RWPE2 (cell line): ENCODE results near the gene PNMT.
"Not testable (repeated sequence)": the region's sequence is repeated elsewhere in the genome, so short reads cannot be mapped to it uniquely, and the experiment has no call there.

ENCODE experiments used
- ATAC-seq: fragments of 200-7000 bp; cut with Tn5 transposase; 3 replicates; pipeline ENCODE4 v1.9.1; 2021; ENCODE audit warnings: low read depth
- DNase-seq: peaks from one replicate; pipeline ENCODE4 v3.0.0-alpha.2; 2020; ENCODE audit warnings: low spot score
- H3K27ac ChIP-seq: fragments of 450-650 bp; 2 replicates; pipeline ENCODE4 v1.5.1; 2017; ENCODE audit warnings: mild to moderate bottlenecking; ENCODE audit not compliant: poor library complexity, severe bottlenecking
- H3K27me3 ChIP-seq: fragments of 250-450 bp; sonication (Bioruptor Pico); 2 replicates; pipeline ENCODE4 v1.5.1; 2021; ENCODE audit warnings: mild to moderate bottlenecking, moderate library complexity; ENCODE audit not compliant: insufficient read depth, poor library complexity, severe bottlenecking
- H3K36me3 ChIP-seq: fragments of 250-450 bp; sonication (Bioruptor Pico); 2 replicates; pipeline ENCODE4 v1.5.1; 2020; ENCODE audit warnings: low read depth, mild to moderate bottlenecking, moderate library complexity
- H3K4me1 ChIP-seq: fragments of 250-450 bp; sonication (Bioruptor Pico); 2 replicates; pipeline ENCODE4 v1.5.1; 2021; ENCODE audit warnings: mild to moderate bottlenecking, moderate library complexity; ENCODE audit not compliant: insufficient read depth, poor library complexity, severe bottlenecking
- H3K4me3 ChIP-seq: fragments of 250-450 bp; sonication (Bioruptor Pico); 2 replicates; pipeline ENCODE4 v1.5.1; 2021; ENCODE audit warnings: mild to moderate bottlenecking, moderate library complexity; ENCODE audit not compliant: severe bottlenecking
- H3K9me3 ChIP-seq: fragments of 250-450 bp; sonication (Bioruptor Pico); 2 replicates; pipeline ENCODE4 v1.5.1; 2021; ENCODE audit warnings: mild to moderate bottlenecking, moderate library complexity; ENCODE audit not compliant: severe bottlenecking
- CTCF ChIP-seq: fragments of 450-650 bp; IDR thresholded peaks from one replicate; pipeline ENCODE4 v1.5.1; 2017; ENCODE audit warnings: mild to moderate bottlenecking, moderate library complexity; ENCODE audit not compliant: poor library complexity, severe bottlenecking

Gene PNMT

GRCh38 chr17:39688945-39689344 is 20.7 kb downstream of the PNMT start:
- DNase-seq (no peak), ATAC-seq (no peak)
- H3K27ac ChIP-seq: peak overlapping the region; percentile 80
- no peak for TF ChIP-seq CTCF
- peak overlapping the region; percentile 81 for H3K4me3 ChIP-seq
- H3K36me3 ChIP-seq: no peaks in the 10 kb centered on the region
- no peaks in the 10 kb centered on the region for H3K9me3 ChIP-seq
- H3K4me1 ChIP-seq: peaks cover 5% of the 10 kb centered on the region
- no peaks in the 10 kb centered on the region for H3K27me3 ChIP-seq

DNA sequence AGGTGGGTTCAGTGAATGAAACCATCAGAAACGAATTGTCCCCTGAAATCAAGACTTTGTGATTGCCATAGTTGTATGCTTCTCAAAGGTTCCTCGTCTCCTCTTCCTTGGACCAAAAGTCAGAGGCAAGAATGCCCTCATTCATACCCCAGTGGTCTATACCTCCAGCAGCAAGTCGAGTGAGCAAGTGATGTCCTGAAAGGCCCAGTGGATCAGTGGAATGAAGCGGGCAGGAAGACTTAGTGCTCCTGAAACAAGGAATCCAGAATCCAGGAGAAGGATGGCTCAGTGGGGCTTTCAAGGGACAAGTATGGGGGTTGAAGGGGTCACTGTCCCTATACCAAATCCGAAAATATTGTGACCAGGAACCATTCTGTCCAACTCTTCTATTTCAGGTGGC is 26.3 kb downstream of the PNMT start:
- DNase-seq (no peak), ATAC-seq (no peak)
- Histone ChIP-seq H3K27me3 (no peaks in the 10 kb centered on the region), H3K4me3 (no peak overlapping the region), H3K27ac (no peak overlapping the region), H3K36me3 (no peaks in the 10 kb centered on the region), H3K4me1 (peaks cover 5% of the 10 kb centered on the region), H3K9me3 (no peaks in the 10 kb centered on the region)
- TF ChIP-seq CTCF: no peak

- H3K36me3 ChIP-seq: no peaks in the 10 kb centered on the region
- no peaks in the 10 kb centered on the region for H3K9me3 ChIP-seq
- H3K27me3 ChIP-seq: no peaks in the 10 kb centered on the region
- no peak for DNase-seq
- H3K27ac ChIP-seq: no peak overlapping the region
- TF ChIP-seq CTCF: no peak
- H3K4me1 ChIP-seq: peaks cover 5% of the 10 kb centered on the region
- H3K4me3 ChIP-seq: no peak overlapping the region
- ATAC-seq: no peak
Observed at GRCh38 chr17:39695089-39695474, 26.8 kb downstream of the PNMT start.

DNA sequence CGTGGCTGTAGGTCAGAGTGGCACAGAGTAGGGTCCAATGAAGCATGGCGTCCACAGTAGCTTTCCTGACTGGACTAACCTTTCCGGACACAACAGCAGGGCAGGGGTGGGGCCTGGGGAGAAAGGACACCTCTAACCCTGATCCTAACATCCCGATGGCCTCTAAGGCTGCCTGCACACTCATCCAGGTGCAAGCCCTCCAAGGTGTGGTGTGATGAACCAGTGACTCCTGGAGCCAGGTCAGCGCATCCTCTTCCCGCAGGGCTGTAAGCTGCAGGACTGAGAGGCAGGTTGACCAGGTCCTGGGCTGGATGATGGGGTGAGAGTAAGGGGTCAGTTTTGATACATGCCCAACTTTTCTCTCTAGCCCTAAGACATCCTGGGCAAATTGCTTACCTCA is 28.5 kb downstream of the PNMT start:
- H3K9me3 ChIP-seq: no peaks in the 10 kb centered on the region
- no peaks in the 10 kb centered on the region for H3K27me3 ChIP-seq
- H3K36me3 ChIP-seq: no peaks in the 10 kb centered on the region
- H3K4me1 ChIP-seq: peaks cover 5% of the 10 kb centered on the region
- ATAC-seq (no peak), DNase-seq (no peak)
- no peak overlapping the region for H3K4me3 ChIP-seq
- TF ChIP-seq CTCF: no peak
- H3K27ac ChIP-seq: no peak overlapping the region

GRCh38 chr17:39697961-39698360 is 29.7 kb downstream of the PNMT start:
- TF ChIP-seq CTCF: no peak
- no peak for DNase-seq
- Histone ChIP-seq H3K27me3 (no peaks in the 10 kb centered on the region), H3K27ac (no peak overlapping the region), H3K36me3 (no peaks in the 10 kb centered on the region), H3K4me1 (peaks cover 5% of the 10 kb centered on the region), H3K9me3 (no peaks in the 10 kb centered on the region), H3K4me3 (no peak overlapping the region)
- no peak for ATAC-seq

DNA sequence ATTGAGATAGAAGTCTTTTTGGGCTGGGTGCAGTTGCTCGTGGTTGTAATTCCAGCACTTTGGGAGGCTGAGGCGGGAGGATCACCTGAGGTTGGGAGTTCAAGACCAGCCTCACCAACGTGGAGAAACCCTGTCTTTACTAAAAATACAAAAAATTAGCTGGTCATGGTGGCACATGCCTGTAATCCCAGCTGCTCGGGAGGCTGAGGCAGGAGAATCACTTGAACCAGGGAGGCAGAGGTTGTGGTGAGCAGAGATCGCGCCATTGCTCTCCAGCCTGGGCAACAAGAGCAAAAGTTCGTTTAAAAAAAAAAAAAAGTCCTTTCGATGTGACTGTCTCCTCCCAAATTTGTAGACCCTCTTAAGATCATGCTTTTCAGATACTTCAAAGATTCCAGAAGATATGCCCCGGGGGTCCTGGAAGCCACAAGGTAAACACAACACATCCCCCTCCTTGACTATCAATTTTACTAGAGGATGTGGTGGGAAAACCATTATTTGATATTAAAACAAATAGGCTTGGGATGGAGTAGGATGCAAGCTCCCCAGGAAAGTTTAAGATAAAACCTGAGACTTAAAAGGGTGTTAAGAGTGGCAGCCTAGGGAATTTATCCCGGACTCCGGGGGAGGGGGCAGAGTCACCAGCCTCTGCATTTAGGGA is 31.0 kb downstream of the PNMT start:
- not testable (repeated sequence) for DNase-seq, ATAC-seq, H3K4me1 ChIP-seq, H3K36me3 ChIP-seq, H3K27me3 ChIP-seq, H3K9me3 ChIP-seq
- Histone ChIP-seq H3K27ac (peak overlapping the region; percentile 60), H3K4me3 (peak overlapping the region; percentile 71)
